CD4-positive, alpha-beta T cell treated with Interleukin-17A for 4 hours (primary cell): Measurements from ENCODE around the gene WDR33.

Experiments used
- DNase-seq: peaks from one replicate; pipeline ENCODE4 v3.0.0-alpha.2; 2020; ENCODE audit warnings: mixed read lengths

The WDR33 gene

GRCh38 chr2:127670055-127670956 lies 140.7 kb downstream of the WDR33 start:
- no peak for DNase-seq

GRCh38 chr2:127669056-127669455 lies 141.9 kb downstream of the WDR33 start:
- no peak for DNase-seq

- DNase-seq: no peak
Observed at GRCh38 chr2:127665267-127665893, 145.6 kb downstream of the WDR33 start.

GRCh38 chr2:127664895-127665225 lies 146.1 kb downstream of the WDR33 start:
- DNase-seq: no peak

- DNase-seq: no peak
Observed at GRCh38 chr2:127664065-127664894, 146.7 kb downstream of the WDR33 start.

- no peak for DNase-seq
Observed at GRCh38 chr2:127663566-127664064, 147.4 kb downstream of the WDR33 start.

GRCh38 chr2:127662937-127663565 lies 147.9 kb downstream of the WDR33 start:
- DNase-seq: no peak

GRCh38 chr2:127661949-127662510 lies 148.9 kb downstream of the WDR33 start:
- no peak for DNase-seq

- no peak for DNase-seq
Observed at GRCh38 chr2:127661072-127661649, 149.8 kb downstream of the WDR33 start.

GRCh38 chr2:127660291-127660578 lies 150.7 kb downstream of the WDR33 start:
- DNase-seq: no peak

- DNase-seq: no peak
Observed at GRCh38 chr2:127659408-127660290, 151.3 kb downstream of the WDR33 start.

- DNase-seq: peak; percentile 1
Observed at GRCh38 chr2:127658641-127659407, 152.1 kb downstream of the WDR33 start.

GRCh38 chr2:127658146-127658545 lies 152.8 kb downstream of the WDR33 start:
- DNase-seq: no peak

- DNase-seq: no peak
Observed at GRCh38 chr2:127657232-127657595, 153.8 kb downstream of the WDR33 start.

- no peak for DNase-seq
Observed at GRCh38 chr2:127656569-127657231, 154.3 kb downstream of the WDR33 start.

GRCh38 chr2:127655209-127656073 lies 155.5 kb downstream of the WDR33 start:
- DNase-seq: no peak

- DNase-seq: no peak
Observed at GRCh38 chr2:127654838-127655175, 156.2 kb downstream of the WDR33 start.

- DNase-seq: peak; percentile 0
Observed at GRCh38 chr2:127654084-127654837, 156.7 kb downstream of the WDR33 start.
